Liver (tissue), 3 donors: ENCODE measurements around the gene MRTFB.

Experiments
- HNF4G ChIP-seq: IDR thresholded peaks from 2 replicates; pipeline ENCODE4 v1.6.1; 2016; ENCODE audit warnings: antibody characterized with exemption
- MAX ChIP-seq: IDR thresholded peaks from 2 replicates; pipeline ENCODE4 v1.6.1; 2016; ENCODE audit warnings: antibody characterized with exemption
- SP1 ChIP-seq: IDR thresholded peaks from 2 replicates; pipeline ENCODE4 v1.6.1; 2018; ENCODE audit warnings: antibody characterized with exemption, mild to moderate bottlenecking
- TAF1 ChIP-seq: conservative IDR thresholded peaks from 2 replicates; pipeline ENCODE4 v1.6.1; 2016; ENCODE audit warnings: antibody characterized with exemption, mild to moderate bottlenecking
- TF ChIP-seq, protein P1 (sequence below): fragments of 150-350 bp; IDR thresholded peaks from 2 replicates; pipeline ENCODE4 v1.5.1; 2017; ENCODE audit warnings: improper control_type of control experiment, low read depth, low read length; ENCODE audit not compliant: missing input control
- TF ChIP-seq, protein P2 (sequence below): IDR thresholded peaks from 2 replicates; pipeline ENCODE4 v1.6.1; 2016; ENCODE audit warnings: antibody characterized with exemption
- donor health status: healthy.
- donor health status: healthy.

DNA sequence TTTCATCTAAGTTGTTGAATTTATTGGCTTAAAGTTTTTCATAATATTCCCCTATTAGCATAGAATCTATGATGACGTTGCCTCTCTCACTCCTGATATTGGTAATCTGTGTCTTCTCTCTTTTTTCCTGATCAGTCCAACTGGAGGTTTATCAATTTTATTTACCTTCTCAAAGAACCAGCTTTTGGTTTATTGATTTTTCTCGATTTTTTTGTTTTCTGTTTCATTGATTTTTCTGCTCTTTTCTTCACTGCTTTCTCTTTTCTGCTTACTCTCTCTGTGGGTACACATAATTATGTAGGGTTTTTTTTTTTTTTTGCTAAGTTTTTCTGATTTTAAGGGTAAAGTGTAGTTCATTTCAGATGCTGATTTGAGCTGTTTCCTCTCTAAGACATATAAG is 29.7 kb downstream of the MRTFB start:
- TF ChIP-seq, protein P1, sequence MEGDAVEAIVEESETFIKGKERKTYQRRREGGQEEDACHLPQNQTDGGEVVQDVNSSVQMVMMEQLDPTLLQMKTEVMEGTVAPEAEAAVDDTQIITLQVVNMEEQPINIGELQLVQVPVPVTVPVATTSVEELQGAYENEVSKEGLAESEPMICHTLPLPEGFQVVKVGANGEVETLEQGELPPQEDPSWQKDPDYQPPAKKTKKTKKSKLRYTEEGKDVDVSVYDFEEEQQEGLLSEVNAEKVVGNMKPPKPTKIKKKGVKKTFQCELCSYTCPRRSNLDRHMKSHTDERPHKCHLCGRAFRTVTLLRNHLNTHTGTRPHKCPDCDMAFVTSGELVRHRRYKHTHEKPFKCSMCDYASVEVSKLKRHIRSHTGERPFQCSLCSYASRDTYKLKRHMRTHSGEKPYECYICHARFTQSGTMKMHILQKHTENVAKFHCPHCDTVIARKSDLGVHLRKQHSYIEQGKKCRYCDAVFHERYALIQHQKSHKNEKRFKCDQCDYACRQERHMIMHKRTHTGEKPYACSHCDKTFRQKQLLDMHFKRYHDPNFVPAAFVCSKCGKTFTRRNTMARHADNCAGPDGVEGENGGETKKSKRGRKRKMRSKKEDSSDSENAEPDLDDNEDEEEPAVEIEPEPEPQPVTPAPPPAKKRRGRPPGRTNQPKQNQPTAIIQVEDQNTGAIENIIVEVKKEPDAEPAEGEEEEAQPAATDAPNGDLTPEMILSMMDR, result no peak
- TF ChIP-seq MAX, result no peak
- TF ChIP-seq, protein P2, sequence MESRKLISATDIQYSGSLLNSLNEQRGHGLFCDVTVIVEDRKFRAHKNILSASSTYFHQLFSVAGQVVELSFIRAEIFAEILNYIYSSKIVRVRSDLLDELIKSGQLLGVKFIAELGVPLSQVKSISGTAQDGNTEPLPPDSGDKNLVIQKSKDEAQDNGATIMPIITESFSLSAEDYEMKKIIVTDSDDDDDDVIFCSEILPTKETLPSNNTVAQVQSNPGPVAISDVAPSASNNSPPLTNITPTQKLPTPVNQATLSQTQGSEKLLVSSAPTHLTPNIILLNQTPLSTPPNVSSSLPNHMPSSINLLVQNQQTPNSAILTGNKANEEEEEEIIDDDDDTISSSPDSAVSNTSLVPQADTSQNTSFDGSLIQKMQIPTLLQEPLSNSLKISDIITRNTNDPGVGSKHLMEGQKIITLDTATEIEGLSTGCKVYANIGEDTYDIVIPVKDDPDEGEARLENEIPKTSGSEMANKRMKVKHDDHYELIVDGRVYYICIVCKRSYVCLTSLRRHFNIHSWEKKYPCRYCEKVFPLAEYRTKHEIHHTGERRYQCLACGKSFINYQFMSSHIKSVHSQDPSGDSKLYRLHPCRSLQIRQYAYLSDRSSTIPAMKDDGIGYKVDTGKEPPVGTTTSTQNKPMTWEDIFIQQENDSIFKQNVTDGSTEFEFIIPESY, result no peak
- TF ChIP-seq SP1, result no peak
- TF ChIP-seq HNF4G, result no peak
- TF ChIP-seq TAF1, result no peak
